A549 (cell line): ENCODE measurements around the gene TCEANC2.

ENCODE experiments used
- BCL3 ChIP-seq: fragments of >200 bp; sonication (Bioruptor Twin); formaldehyde crosslinking; IDR thresholded peaks from 3 replicates; pipeline ENCODE4 v1.6.1; 2016
- CEBPB ChIP-seq, 2 experiments: fragments of >200 bp in 1 of 2; sonication (Bioruptor Twin) in 1 of 2; formaldehyde crosslinking in 1 of 2; IDR thresholded peaks; 2 replicates each; pipeline ENCODE4 v1.6.1; 2012 to 2016
- CTCF ChIP-seq: fragments of >200 bp; sonication (Bioruptor Twin); formaldehyde crosslinking; IDR thresholded peaks from 3 replicates; pipeline ENCODE4 v1.5.1; 2016
- E2F6 ChIP-seq: IDR thresholded peaks from 2 replicates; pipeline ENCODE4 v1.6.1; 2012; ENCODE audit warnings: low read depth, borderline replicate concordance
- ESRRA ChIP-seq: fragments of 150-350 bp; IDR thresholded peaks from 2 replicates; pipeline ENCODE4 v1.6.1; 2014; ENCODE audit warnings: mild to moderate bottlenecking, low read length, borderline replicate concordance
- HOXB13 ChIP-seq: fragments of 250-450 bp; sonication (Bioruptor Pico); IDR thresholded peaks from 2 replicates; pipeline ENCODE4 v1.5.0; 2020; ENCODE audit warnings: low read depth, mild to moderate bottlenecking, moderate library complexity
- MAX ChIP-seq: IDR thresholded peaks from 2 replicates; pipeline ENCODE4 v1.6.1; 2012
- NPAS2 ChIP-seq: fragments of 250-450 bp; sonication (Bioruptor Pico); IDR thresholded peaks from 2 replicates; pipeline ENCODE4 v1.8.0; 2022; ENCODE audit warnings: mild to moderate bottlenecking, moderate library complexity, borderline replicate concordance
- PBX3 ChIP-seq: IDR thresholded peaks from 2 replicates; pipeline ENCODE4 v1.6.1; 2012
- POLR2A ChIP-seq: IDR thresholded peaks from 2 replicates; pipeline ENCODE4 v1.6.1; 2012; ENCODE audit warnings: mild to moderate bottlenecking, low read length
- USF2 ChIP-seq: fragments of 450-650 bp; IDR thresholded peaks from 2 replicates; pipeline ENCODE4 v1.6.1; 2014; ENCODE audit warnings: antibody characterized with exemption
- ZFP36 ChIP-seq: fragments of 450-650 bp; IDR thresholded peaks from 2 replicates; pipeline ENCODE4 v1.6.1; 2014; ENCODE audit warnings: borderline replicate concordance; ENCODE audit not compliant: partially characterized antibody
- ZNF302 ChIP-seq: fragments of 250-450 bp; sonication (Bioruptor Pico); IDR thresholded peaks from 2 replicates; pipeline ENCODE4 v1.9.0; 2021; ENCODE audit warnings: inconsistent platforms, mild to moderate bottlenecking, moderate library complexity
- ZSCAN20 ChIP-seq: fragments of 250-450 bp; sonication (Bioruptor Pico); IDR thresholded peaks from 2 replicates; pipeline ENCODE4 v1.8.0; 2022; ENCODE audit warnings: mild to moderate bottlenecking, moderate library complexity

- TF ChIP-seq CTCF, result no peak
- TF ChIP-seq ESRRA, result no peak
- no peak for TF ChIP-seq HOXB13 (CRISPR knock-in tag)
- TF ChIP-seq E2F6, result no peak
- TF ChIP-seq USF2, result no peak
- TF ChIP-seq NPAS2 (CRISPR knock-in tag), result no peak
- TF ChIP-seq ZSCAN20, result no peak
- no peak for TF ChIP-seq ZFP36
- no peak for TF ChIP-seq POLR2A
- no peak for TF ChIP-seq MAX
- TF ChIP-seq PBX3, result no peak
- no peak for TF ChIP-seq ZNF302
- no peak for TF ChIP-seq BCL3
- TF ChIP-seq CEBPB (IDR thresholded peaks at IDR 0.05), result no peak
Observed at GRCh38 chr1:54004481-54005049, 48.8 kb upstream of the TCEANC2 start.
